HG03097 (cell line): ENCODE results near the gene SYF2.
"Not testable (repeated sequence)": the region's sequence is repeated elsewhere in the genome, so short reads cannot be mapped to it uniquely, and the experiment has no call there.

Source experiments
- ATAC-seq: cut with Tn5 transposase; IDR thresholded peaks from one replicate; pipeline ENCODE4 v1.9.1; 2021; ENCODE audit not compliant: unreplicated experiment, low FRiP score

Gene SYF2

GRCh38 chr1:25247024-25247828 is 14.9 kb upstream of the SYF2 start, which contains the start of gene RSRP1:
Gene RSRP1, minus strand, starts transcription at chr1:25247454. Its CDS starts 491 bp downstream, at chr1:25246963.
- ATAC-seq: peak; percentile 79

GRCh38 chr1:25246600-25247023 is 14.3 kb upstream of the SYF2 start:
- peak; percentile 5 for ATAC-seq

- ATAC-seq: no peak
Measured at GRCh38 chr1:25245809-25246599, 13.7 kb upstream of the SYF2 start.

- ATAC-seq: no peak
Measured at GRCh38 chr1:25245393-25245792, 13.1 kb upstream of the SYF2 start.

GRCh38 chr1:25243907-25244306 is 11.6 kb upstream of the SYF2 start:
- no peak for ATAC-seq

- ATAC-seq: peak; percentile 60
Measured at GRCh38 chr1:25239681-25240541, 7.6 kb upstream of the SYF2 start.

- ATAC-seq: no peak
Measured at GRCh38 chr1:25238046-25238445, 5.7 kb upstream of the SYF2 start.

- ATAC-seq: not testable (repeated sequence)
Measured at GRCh38 chr1:25236261-25236660, 4.0 kb upstream of the SYF2 start.

GRCh38 chr1:25235411-25235810 is 3.1 kb upstream of the SYF2 start:
- not testable (repeated sequence) for ATAC-seq

- ATAC-seq: peak; percentile 43
Measured at GRCh38 chr1:25232866-25233784, 823 bp upstream of the SYF2 start.

- no peak for ATAC-seq
Measured at GRCh38 chr1:25223471-25223870, 8.8 kb downstream of the SYF2 start.

GRCh38 chr1:25222606-25223005 is 9.7 kb downstream of the SYF2 start:
- no peak for ATAC-seq

- no peak for ATAC-seq
Measured at GRCh38 chr1:25220666-25221065, 11.6 kb downstream of the SYF2 start.

GRCh38 chr1:25219661-25220251 is 12.5 kb downstream of the SYF2 start:
- ATAC-seq: no peak

- no peak for ATAC-seq
Measured at GRCh38 chr1:25217598-25218232, 14.6 kb downstream of the SYF2 start.

GRCh38 chr1:25217015-25217414 is 15.3 kb downstream of the SYF2 start:
- no peak for ATAC-seq

GRCh38 chr1:25216123-25216522 is 16.2 kb downstream of the SYF2 start:
- ATAC-seq: no peak

- no peak for ATAC-seq
Measured at GRCh38 chr1:25212725-25213124, 19.6 kb downstream of the SYF2 start.

GRCh38 chr1:25210728-25211127 is 21.6 kb downstream of the SYF2 start:
- no peak for ATAC-seq
